Neural cell (in vitro differentiated cells): ENCODE results near the gene TOP3A. TPM values are rescaled to one million over a fixed set of nuclear protein-coding genes. Genes with fewer than 3 reads are reported as not detected.

Experiments
- H2AFZ ChIP-seq: fragments of 200-600, 300-800 bp; sonication (generic), shearing (Covaris generic); 2 replicates; pipeline ENCODE4 v1.6.0; 2014; ENCODE audit warnings: low read depth, mild to moderate bottlenecking, antibody characterized with exemption, low read length, moderate library complexity
- H3F3A ChIP-seq: fragments of 200-600 bp; shearing (Covaris generic); 2 replicates; pipeline ENCODE4 v1.6.1; 2016; ENCODE audit warnings: mild to moderate bottlenecking, moderate library complexity, mixed read lengths, antibody characterized with exemption, low read length; ENCODE audit not compliant: insufficient read depth, poor library complexity, severe bottlenecking
- H3K27ac ChIP-seq: fragments of 200-600, 300-800 bp; sonication (generic), shearing (Covaris generic); 2 replicates; pipeline ENCODE4 v1.5.1; 2014; ENCODE audit warnings: mild to moderate bottlenecking, low read length, moderate library complexity
- H3K27me3 ChIP-seq: fragments of 300-800, 200-600 bp; sonication (generic), shearing (Covaris generic); 2 replicates; pipeline ENCODE4 v1.6.0; 2014; ENCODE audit warnings: mild to moderate bottlenecking, low read depth, low read length, moderate library complexity; ENCODE audit not compliant: insufficient read depth
- H3K36me3 ChIP-seq: fragments of 300-800, 200-600 bp; sonication (generic), shearing (Covaris generic); 2 replicates; pipeline ENCODE4 v1.5.1; 2014; ENCODE audit warnings: mild to moderate bottlenecking, antibody characterized with exemption, low read length, moderate library complexity; ENCODE audit not compliant: insufficient read depth
- H3K4me2 ChIP-seq: fragments of 300-800, 200-600 bp; sonication (generic), shearing (Covaris generic); 2 replicates; pipeline ENCODE4 v1.6.0; 2014; ENCODE audit warnings: mild to moderate bottlenecking, low read length
- H3K4me3 ChIP-seq: fragments of 300-800, 200-600 bp; sonication (generic), shearing (Covaris generic); 2 replicates; pipeline ENCODE4 v1.5.1; 2014; ENCODE audit warnings: mild to moderate bottlenecking, low read length, moderate library complexity
- H3K79me2 ChIP-seq: fragments of 200-600 bp; shearing (Covaris generic); replicated peaks from 2 replicates; pipeline ENCODE4 v1.6.0; 2014; ENCODE audit warnings: mild to moderate bottlenecking, low read length, moderate library complexity; ENCODE audit not compliant: insufficient read depth
- H3K9ac ChIP-seq: fragments of 300-800, 200-600 bp; sonication (generic), shearing (Covaris generic); 2 replicates; pipeline ENCODE4 v1.6.1; 2016; ENCODE audit warnings: mild to moderate bottlenecking, low read length, mixed read lengths
- H3K9me2 ChIP-seq: fragments of 200-600 bp; shearing (Covaris generic); 2 replicates; pipeline ENCODE4 v1.6.1; 2016; ENCODE audit warnings: mild to moderate bottlenecking, low read length, mixed read lengths; ENCODE audit not compliant: insufficient read depth
- H3K9me3 ChIP-seq: fragments of 200-600, 300-800 bp; sonication (generic), shearing (Covaris generic); 2 replicates; pipeline ENCODE4 v1.6.1; 2016; ENCODE audit warnings: mild to moderate bottlenecking, mixed run types, low read length, moderate library complexity, mixed read lengths
- H4K20me1 ChIP-seq: fragments of 200-600 bp; shearing (Covaris generic); 2 replicates; pipeline ENCODE4 v1.6.1; 2016; ENCODE audit warnings: mild to moderate bottlenecking, mixed run types; ENCODE audit not compliant: insufficient read depth
- CTCF ChIP-seq: fragments of 450-650 bp; IDR thresholded peaks from 2 replicates; pipeline ENCODE4 v1.5.1; 2014; ENCODE audit warnings: antibody characterized with exemption, mild to moderate bottlenecking, moderate library complexity; ENCODE audit not compliant: poor library complexity, severe bottlenecking
- EP300 ChIP-seq: fragments of 450-650 bp; conservative IDR thresholded peaks from 2 replicates; pipeline ENCODE4 v1.6.1; 2014; ENCODE audit warnings: antibody characterized with exemption, mild to moderate bottlenecking, moderate library complexity; ENCODE audit not compliant: poor library complexity, severe bottlenecking
- EZH2 ChIP-seq: fragments of 200-600, 300-800 bp; shearing (Covaris generic), sonication (generic); IDR thresholded peaks from 2 replicates; pipeline ENCODE4 v1.6.1; 2014; ENCODE audit warnings: antibody characterized with exemption, low read length, borderline replicate concordance, mild to moderate bottlenecking; ENCODE audit not compliant: insufficient read depth, poor library complexity, severe bottlenecking
- MXI1 ChIP-seq: fragments of 450-650 bp; conservative IDR thresholded peaks from 2 replicates; pipeline ENCODE4 v1.6.1; 2014; ENCODE audit warnings: antibody characterized with exemption, mild to moderate bottlenecking; ENCODE audit not compliant: poor library complexity, severe bottlenecking
- POLR2AphosphoS5 ChIP-seq: IDR thresholded peaks from 2 replicates; pipeline ENCODE4 v1.6.1; 2012
- RAD21 ChIP-seq: fragments of 450-650 bp; conservative IDR thresholded peaks from 2 replicates; pipeline ENCODE4 v1.6.1; 2014; ENCODE audit warnings: antibody characterized with exemption, mild to moderate bottlenecking, moderate library complexity
- REST ChIP-seq: IDR thresholded peaks from 2 replicates; pipeline ENCODE4 v1.6.1; 2012; ENCODE audit warnings: borderline replicate concordance
- SMC3 ChIP-seq: fragments of 450-650 bp; conservative IDR thresholded peaks from 2 replicates; pipeline ENCODE4 v1.6.1; 2014; ENCODE audit warnings: antibody characterized with exemption, mild to moderate bottlenecking, moderate library complexity; ENCODE audit not compliant: poor library complexity
- TAF1 ChIP-seq: IDR thresholded peaks from 2 replicates; pipeline ENCODE4 v1.6.1; 2012; ENCODE audit warnings: low read depth
- polyA plus RNA-seq: library from polyadenylated mRNA; depleted of rRNA; stranded (reverse); fragments of >200 nt; gene quantifications from 2 replicates; pipeline ENCODE4 v1.2.3, GENCODE V29; 2014

TOP3A gene
- polyA plus RNA-seq, 1 donor from 2014 or later = 31.9 TPM

- peaks cover 3% of the 10 kb centered on the region for H3F3A ChIP-seq
- H3K4me3 ChIP-seq = no peak overlapping the region
- no peaks in the 10 kb centered on the region for H3K36me3 ChIP-seq
- H3K4me2 ChIP-seq = no peak overlapping the region
- H3K27me3 ChIP-seq = no peaks in the 10 kb centered on the region
- H3K79me2 ChIP-seq = peaks cover 52% of the 10 kb centered on the region
- no peak overlapping the region for H3K27ac ChIP-seq
- H3K9me2 ChIP-seq = no peaks in the 10 kb centered on the region
- no peak overlapping the region for H3K9ac ChIP-seq
- no peaks in the 10 kb centered on the region for H3K9me3 ChIP-seq
- no peak for TF ChIP-seq REST
- no peak overlapping the region for H2AFZ ChIP-seq
- no peaks in the 10 kb centered on the region for H4K20me1 ChIP-seq
Measured at GRCh38 chr17:18227635-18228034, 87.2 kb downstream of the TOP3A start.

GRCh38 chr17:18226284-18226945 lies 88.4 kb downstream of the TOP3A start:
- H3K4me2 ChIP-seq = peak overlapping the region; percentile 99
- H3K79me2 ChIP-seq = peaks cover 51% of the 10 kb centered on the region
- H3K9me2 ChIP-seq = no peaks in the 10 kb centered on the region
- H2AFZ ChIP-seq = peak overlapping the region; percentile 49
- no peaks in the 10 kb centered on the region for H3K36me3 ChIP-seq
- H3K27ac ChIP-seq = peak overlapping the region; percentile 24
- H3F3A ChIP-seq = peaks cover 3% of the 10 kb centered on the region
- H3K9me3 ChIP-seq = no peaks in the 10 kb centered on the region
- no peaks in the 10 kb centered on the region for H4K20me1 ChIP-seq
- H3K4me3 ChIP-seq = peak overlapping the region; percentile 88
- peak overlapping the region; percentile 81 for H3K9ac ChIP-seq
- no peaks in the 10 kb centered on the region for H3K27me3 ChIP-seq
- TF ChIP-seq CTCF = no peak
- TF ChIP-seq EP300 = no peak
- TF ChIP-seq RAD21 = no peak
- no peak for TF ChIP-seq SMC3
- no peak for TF ChIP-seq MXI1
- TF ChIP-seq TAF1 = no peak
- no peak for TF ChIP-seq EZH2
- TF ChIP-seq REST = no peak
- TF ChIP-seq POLR2AphosphoS5 = no peak
